SKM-1 treated with dmso at 0.1 percent for 144 hours (cell line): Measurements from ENCODE around the gene EIF4EBP2.
A peak's percentile ranks its signal among the peaks of the same experiment; 100 is the strongest.

Experiments
- DNase-seq: peaks from one replicate; lab custom pipeline; 2025; ENCODE audit not compliant: unreplicated experiment; lab: John Stamatoyannopoulos, UW

Gene EIF4EBP2

DNA sequence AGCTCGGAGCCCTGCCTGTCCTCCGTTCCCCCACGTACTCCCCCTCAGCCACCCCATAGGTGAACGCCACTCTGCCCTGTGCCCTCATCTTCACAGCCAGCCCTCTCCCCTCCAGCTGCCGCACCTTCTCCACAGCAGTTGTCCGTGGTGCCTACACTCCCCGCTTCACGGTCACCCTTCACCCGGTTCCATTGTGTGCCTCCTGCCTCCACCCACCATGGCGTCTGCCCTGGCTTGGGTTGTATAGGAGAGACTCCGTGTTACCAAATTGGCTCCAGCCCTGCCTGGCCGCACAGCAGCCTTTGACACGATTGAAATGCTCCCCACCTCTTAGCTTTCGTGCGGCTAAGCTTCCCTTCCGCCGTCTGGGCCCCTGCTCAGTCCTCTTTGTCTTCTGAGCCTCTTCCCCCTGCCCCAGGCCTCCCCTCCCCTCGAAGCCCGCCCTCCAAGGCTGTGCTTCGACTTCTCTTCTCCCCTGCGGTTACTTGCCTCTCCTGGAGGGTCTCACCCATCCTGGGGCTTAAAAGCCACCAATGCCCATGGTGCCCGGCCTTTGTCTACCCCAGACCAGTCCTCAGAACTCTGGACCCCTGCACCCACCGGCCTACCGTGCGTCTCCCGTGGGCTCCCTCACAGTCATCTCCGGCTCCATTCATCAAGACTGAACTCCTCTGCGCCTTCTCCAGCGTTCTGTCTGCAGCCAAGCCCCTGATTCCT lies 56.0 kb downstream of the EIF4EBP2 start:
- no peak for DNase-seq

DNA sequence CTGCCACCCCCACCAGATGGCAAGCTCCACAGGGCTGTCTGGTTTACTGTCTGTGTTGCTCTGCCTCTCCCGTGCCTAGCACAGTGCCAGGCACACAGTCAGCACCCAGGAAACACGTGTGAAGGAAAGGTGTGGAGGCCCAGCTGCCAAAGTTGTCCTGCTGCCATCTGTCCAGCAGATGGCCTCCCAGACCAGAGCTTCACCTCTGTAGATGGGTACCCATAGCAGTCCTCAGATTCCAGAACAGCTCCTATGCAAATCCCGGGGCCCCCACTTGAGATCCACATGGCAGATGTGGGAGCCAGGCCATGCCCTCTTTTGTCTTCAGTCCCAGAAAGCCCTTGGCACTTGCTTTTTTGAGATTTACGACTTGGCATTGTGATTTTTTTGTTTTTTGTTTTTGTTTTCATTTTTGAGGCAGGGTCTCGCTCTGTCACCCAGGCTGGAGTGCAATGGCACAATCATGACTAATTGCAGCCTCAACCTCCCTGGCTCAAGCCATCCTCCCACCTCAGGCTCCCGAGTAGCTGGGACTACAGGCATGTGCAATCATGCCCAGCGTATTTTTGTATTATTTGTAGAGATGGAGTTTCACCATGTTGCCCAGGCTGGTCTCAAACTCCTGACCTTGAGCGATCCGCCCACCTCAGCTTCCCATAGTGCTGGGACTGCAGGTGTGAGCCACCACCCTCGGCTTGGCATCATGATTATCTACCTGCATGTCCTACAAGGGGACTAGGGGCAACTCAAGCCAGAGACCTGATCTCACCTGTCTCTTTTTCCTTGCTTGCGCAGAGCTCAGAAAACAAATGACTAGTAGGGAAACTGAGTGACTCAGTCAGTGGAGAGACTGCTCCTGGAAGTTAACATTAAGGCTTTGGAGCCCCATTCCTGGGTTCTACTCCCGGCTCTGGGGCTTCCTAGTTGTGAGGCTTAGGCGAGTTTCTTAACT lies 57.7 kb downstream of the EIF4EBP2 start:
- peak; percentile 57 for DNase-seq

DNA sequence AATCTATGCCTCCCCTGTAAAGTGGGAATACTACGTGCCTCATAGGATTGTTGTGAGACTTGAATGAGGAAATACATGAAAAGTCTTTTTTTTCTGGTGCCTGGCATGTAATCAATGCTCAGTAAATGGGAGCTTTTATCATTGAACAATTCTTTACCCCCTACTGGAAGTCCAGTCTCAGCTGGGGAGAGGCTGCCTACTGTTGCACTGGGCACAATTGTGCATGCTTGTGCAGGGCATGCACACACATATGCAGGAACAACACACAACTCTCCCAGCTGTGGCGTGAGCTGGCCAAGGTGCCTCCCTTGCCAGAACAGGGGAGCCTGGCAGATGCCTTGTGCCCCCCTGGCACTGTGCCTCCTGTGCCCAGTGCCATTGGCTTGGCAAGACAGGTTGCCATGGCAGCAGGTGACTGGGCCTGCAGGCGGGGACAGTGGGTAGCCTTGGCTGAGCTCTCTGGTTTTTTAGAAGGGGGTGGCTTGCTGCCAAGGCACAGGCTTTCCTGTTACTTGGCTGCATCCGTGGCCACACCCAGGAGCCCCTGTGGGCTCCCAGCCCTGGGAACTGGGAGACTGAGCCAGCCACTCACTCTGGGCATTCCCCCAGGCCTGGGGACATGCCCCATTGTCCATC lies 58.5 kb downstream of the EIF4EBP2 start:
- DNase-seq = no peak

DNA sequence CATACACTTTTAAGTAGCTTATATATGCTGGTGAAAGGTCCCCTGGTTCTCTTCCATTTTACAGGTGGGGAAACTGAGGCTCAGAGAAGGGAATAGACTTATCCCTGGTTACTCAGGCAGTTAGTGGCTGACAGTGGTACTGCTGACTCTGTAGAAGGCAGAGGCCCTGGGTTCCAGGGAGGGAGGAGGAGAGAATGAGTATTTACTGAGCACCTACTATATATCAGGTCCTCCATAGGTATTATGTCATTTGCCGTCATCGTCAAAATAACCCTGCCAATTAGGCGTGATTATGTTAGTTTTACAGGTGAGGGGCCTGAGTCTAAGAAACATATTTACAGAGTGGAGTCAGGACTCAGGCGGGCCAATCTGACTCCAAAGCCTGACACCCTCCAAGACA lies 61.3 kb downstream of the EIF4EBP2 start:
- DNase-seq = no peak

DNA sequence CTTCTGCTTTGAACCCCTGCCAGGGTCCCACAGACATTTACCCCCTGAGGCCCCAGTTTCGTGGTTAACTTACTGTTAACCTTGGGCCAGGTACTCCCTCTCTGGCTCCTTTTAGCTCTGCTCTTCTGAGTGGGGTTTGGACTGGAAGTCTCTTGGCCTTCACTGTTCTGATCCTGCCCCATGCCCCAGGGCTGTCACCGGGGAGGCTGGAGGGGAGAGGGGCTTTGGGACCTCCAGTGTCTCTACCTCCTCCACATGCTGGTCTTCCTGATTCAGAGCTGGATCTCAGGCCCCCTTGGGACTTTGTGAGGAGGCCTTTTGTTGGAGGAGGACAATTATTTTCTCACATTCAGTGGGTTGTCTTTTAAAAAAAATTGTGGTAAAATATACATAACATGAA lies 61.9 kb downstream of the EIF4EBP2 start:
- DNase-seq = no peak

DNA sequence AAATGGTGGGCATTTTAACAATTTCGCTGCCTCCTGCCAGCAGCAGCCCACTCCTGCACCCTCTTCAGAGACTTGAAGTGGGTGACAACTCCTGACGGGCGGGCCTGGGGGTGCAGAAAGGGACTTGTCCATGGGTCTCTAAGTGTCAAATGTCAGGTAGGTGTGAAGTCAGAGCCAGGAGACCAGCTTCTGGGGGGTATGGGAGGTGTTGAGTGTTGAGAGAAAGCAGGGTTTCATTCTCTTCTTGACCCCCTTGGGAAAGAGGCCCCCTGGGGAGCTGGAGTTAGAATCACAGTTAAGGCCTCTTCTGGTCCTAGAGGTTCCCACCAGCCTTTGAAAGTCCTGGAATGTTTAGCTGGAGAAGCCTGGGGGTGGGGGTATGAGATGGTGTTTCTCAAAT lies 63.0 kb downstream of the EIF4EBP2 start:
- no peak for DNase-seq

- DNase-seq = no peak
Observed at GRCh38 chr10:70472799-70473454, 69.0 kb downstream of the EIF4EBP2 start.

DNA sequence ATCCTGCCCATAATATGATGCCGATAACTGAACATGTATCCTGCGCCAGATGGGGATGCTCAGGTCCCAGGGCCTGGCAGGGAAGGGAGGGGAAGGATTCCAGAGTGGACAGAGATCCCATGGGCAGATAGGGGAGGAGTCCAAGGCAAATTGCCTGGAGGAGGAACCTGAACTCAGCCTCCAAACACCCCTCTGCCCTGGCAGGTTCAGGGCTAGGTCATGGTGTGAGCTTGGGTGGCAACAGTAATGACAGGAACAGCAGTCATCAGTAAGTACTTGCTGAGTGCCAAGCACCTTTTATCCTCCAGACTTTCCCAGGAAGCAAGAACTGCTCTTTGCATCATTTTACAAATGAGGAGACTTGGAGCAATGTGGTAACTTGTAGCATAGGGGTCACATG lies 70.8 kb downstream of the EIF4EBP2 start:
- DNase-seq = no peak

- no peak for DNase-seq
Observed at GRCh38 chr10:70475661-70476060, 71.7 kb downstream of the EIF4EBP2 start.

DNA sequence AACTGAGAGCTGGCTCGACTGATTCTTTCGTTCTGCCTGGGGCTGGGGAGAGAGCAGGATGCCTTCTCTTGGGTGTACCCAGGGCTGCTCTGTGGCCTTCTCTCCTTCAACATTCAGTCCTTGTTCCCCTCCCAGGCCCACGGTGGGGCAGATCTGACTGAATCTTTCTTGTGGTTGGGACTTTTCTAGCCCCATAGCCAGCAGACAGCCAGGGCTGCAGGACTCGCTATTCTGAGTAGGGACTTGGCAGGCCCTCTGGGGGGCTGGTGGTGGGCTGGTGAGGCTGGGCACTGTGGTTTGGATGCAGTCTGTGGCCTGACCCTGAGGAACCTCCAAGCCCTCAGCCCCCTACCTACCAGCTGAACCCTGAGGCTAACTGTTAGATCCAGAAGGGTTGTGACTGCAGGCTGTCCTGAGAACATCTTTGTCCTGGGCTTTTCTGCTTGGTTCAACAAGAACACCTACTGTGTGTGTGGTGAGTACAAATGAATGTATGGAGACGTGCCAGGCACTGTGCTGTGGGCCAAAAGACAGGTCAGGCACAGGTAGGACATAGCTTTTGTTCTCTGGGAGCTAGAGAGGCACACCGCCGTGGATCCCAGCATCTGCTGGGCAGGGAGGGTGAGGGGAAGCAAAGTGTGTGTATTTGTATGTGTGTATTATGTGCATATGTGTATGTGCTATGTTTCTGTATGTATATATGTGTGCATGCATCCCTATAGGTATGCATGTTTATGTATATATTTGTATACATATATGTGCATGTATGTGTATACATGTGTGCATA lies 72.5 kb downstream of the EIF4EBP2 start:
- no peak for DNase-seq

DNA sequence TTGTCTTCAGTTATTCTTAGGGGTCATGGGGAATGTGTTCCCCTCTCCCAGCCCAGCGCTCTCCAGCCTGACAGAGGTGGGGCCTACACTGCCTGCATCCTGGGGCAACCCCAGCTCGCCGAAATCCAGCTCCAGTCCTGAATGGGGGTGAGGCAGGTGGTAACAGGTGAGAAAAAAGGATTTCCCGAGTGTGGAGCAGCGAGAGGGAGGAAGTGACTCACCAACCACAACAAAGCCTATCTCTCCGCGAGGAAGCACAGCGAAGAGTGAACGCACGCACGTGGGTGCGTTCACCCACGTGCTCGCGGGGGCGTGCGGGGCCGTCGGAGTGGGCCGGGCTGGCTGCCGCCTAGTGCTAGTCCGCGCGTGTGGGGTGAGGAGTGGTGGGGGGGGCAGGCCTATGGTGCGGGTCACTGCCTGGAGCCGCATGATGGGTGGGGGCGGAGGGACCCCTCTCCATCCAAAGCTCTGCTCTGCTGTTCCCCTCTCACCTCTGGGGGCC lies 73.8 kb downstream of the EIF4EBP2 start:
- DNase-seq = no peak
